Tibial nerve (tissue), 4 donors: ENCODE measurements around the gene COL9A2.

Experiments used
- CTCF ChIP-seq, 5 experiments: fragments of 200-600 bp in 3 of 5; fragments of 450-650 bp in 2 of 5; sonication (generic) in 3 of 5; IDR thresholded peaks; one replicate each; pipeline ENCODE4 v1.5.1; 2016 to 2019; ENCODE audit warnings: antibody characterized with exemption in 5 of 5, mild to moderate bottlenecking in 3 of 5, moderate library complexity in 2 of 5
- EP300 ChIP-seq, 2 donors: sonication (generic); formaldehyde crosslinking; IDR thresholded peaks; one replicate each; pipeline ENCODE4 v1.6.1; 2017; ENCODE audit warnings: antibody characterized with exemption in 2 of 2, mild to moderate bottlenecking in 1 of 2
- POLR2A ChIP-seq, 2 donors: fragments of 450-650 bp; IDR thresholded peaks; one replicate each; pipeline ENCODE4 v1.6.1; 2017; ENCODE audit warnings: antibody characterized with exemption in 2 of 2, mild to moderate bottlenecking in 2 of 2, moderate library complexity in 2 of 2

DNA sequence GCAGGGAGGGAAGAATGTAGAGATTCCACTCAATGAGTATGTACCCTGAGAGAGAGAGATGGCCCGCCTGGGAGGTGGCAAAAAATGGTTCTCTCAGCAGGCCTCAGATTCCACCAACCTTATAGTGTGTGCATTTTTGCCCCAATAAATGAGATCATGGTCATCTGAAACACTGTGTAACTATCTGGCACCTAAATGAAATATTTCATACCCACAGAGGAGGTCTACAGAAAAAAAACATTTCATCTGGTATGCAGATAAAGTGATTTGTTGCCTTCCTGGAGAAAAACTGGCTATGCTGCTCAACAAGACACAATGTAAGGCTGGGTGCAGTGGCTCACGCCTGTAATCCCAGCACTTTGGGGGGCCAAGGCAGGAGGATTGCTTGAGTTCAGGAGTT, 64.5 kb downstream of the COL9A2 start:
- TF ChIP-seq CTCF (IDR thresholded peaks at IDR 0.05) = no peak
- TF ChIP-seq POLR2A (IDR thresholded peaks at IDR 0.05) = no peak
- TF ChIP-seq EP300 (IDR thresholded peaks at IDR 0.05) = no peak
